Measurements from ENCODE around the gene AK1. TPM values are rescaled to one million over a fixed set of nuclear protein-coding genes. Genes with fewer than 3 reads are reported as not detected.

AK1 gene
- total RNA-seq, 1 experiment from 2014 or later: 34.4 TPM

DNA sequence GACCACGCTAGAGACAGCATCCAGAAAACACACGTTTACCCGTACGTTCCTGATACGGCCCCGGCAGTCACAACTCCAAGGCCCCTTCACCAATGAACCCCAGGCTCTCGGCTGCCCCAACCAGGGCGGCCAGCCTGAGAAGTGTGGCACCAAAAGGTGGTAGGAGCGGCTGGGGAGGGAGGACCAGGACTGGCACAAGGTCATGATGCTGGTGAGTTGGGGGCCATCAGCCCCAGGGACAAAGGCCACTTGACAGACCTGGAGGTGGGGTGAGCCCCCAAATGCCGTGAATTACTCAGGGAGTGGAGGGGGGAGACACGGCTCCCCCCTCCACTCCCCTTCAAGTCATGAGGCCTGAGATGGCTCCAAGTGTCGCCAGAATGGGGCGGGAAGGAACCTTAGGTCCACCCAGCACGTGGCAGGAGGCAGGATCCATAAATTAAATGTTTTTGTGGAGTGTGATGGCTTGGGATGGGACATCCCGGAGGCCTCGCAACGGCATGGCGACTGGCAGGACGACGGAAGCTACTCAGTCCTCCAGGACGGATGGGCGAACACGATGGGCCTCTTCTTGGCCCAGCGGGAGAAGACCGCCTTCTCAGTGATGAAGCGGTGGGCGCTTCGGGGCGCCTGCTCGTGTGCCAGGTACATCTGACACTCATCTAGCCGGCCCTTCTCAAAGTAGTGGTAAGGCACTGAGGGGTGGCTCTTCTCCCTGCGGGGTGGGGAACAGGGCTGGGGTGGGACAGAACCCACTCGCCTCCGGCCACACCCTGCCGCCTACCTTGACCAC, 30.6 kb upstream of the AK1 start (continued):
- TF ChIP-seq ZNF138 (CRISPR knock-in tag; conservative IDR thresholded peaks at IDR 0.05) (no peak), IRF2 (CRISPR knock-in tag; IDR thresholded peaks at IDR 0.05; ENCODE audit: borderline replicate concordance, low read depth) (no peak)
- TF ChIP-seq, protein P1, sequence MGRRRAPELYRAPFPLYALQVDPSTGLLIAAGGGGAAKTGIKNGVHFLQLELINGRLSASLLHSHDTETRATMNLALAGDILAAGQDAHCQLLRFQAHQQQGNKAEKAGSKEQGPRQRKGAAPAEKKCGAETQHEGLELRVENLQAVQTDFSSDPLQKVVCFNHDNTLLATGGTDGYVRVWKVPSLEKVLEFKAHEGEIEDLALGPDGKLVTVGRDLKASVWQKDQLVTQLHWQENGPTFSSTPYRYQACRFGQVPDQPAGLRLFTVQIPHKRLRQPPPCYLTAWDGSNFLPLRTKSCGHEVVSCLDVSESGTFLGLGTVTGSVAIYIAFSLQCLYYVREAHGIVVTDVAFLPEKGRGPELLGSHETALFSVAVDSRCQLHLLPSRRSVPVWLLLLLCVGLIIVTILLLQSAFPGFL (CRISPR knock-in tag; IDR thresholded peaks at IDR 0.05; ENCODE audit: borderline replicate concordance): no peak

DNA sequence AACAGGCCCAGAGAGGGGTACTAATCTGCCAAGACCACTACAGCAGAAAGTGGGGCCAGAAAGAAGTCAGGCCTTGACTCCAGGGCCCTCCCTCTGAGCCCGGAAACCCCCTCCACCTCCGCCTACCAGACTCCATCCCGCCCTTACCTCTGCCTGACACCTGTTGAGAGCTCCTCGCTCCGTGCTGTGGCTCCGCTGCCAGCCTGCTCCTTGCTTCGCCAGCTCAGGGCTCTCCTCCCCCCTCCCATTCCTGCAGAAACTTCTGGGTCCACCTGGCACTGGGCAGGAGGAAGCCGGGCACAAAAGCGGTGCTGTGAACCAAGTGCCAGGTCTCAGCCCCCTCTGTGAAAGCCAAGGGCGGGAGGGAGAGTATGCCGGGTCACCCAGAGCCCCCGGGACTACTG, 28.3 kb upstream of the AK1 start:
- ATAC-seq (no peak), DNase-seq (ENCODE audit: low spot score) (no peak)
- TF ChIP-seq, protein P2, sequence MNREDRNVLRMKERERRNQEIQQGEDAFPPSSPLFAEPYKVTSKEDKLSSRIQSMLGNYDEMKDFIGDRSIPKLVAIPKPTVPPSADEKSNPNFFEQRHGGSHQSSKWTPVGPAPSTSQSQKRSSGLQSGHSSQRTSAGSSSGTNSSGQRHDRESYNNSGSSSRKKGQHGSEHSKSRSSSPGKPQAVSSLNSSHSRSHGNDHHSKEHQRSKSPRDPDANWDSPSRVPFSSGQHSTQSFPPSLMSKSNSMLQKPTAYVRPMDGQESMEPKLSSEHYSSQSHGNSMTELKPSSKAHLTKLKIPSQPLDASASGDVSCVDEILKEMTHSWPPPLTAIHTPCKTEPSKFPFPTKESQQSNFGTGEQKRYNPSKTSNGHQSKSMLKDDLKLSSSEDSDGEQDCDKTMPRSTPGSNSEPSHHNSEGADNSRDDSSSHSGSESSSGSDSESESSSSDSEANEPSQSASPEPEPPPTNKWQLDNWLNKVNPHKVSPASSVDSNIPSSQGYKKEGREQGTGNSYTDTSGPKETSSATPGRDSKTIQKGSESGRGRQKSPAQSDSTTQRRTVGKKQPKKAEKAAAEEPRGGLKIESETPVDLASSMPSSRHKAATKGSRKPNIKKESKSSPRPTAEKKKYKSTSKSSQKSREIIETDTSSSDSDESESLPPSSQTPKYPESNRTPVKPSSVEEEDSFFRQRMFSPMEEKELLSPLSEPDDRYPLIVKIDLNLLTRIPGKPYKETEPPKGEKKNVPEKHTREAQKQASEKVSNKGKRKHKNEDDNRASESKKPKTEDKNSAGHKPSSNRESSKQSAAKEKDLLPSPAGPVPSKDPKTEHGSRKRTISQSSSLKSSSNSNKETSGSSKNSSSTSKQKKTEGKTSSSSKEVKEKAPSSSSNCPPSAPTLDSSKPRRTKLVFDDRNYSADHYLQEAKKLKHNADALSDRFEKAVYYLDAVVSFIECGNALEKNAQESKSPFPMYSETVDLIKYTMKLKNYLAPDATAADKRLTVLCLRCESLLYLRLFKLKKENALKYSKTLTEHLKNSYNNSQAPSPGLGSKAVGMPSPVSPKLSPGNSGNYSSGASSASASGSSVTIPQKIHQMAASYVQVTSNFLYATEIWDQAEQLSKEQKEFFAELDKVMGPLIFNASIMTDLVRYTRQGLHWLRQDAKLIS (CRISPR knock-in tag; IDR thresholded peaks at IDR 0.05; ENCODE audit: borderline replicate concordance): no peak
- TF ChIP-seq, protein P3, sequence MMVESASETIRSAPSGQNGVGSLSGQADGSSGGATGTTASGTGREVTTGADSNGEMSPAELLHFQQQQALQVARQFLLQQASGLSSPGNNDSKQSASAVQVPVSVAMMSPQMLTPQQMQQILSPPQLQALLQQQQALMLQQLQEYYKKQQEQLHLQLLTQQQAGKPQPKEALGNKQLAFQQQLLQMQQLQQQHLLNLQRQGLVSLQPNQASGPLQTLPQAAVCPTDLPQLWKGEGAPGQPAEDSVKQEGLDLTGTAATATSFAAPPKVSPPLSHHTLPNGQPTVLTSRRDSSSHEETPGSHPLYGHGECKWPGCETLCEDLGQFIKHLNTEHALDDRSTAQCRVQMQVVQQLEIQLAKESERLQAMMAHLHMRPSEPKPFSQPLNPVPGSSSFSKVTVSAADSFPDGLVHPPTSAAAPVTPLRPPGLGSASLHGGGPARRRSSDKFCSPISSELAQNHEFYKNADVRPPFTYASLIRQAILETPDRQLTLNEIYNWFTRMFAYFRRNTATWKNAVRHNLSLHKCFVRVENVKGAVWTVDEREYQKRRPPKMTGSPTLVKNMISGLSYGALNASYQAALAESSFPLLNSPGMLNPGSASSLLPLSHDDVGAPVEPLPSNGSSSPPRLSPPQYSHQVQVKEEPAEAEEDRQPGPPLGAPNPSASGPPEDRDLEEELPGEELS (CRISPR knock-in tag; IDR thresholded peaks at IDR 0.05): no peak
- TF ChIP-seq NR1H2 (CRISPR knock-in tag; IDR thresholded peaks at IDR 0.05): no peak
- TF ChIP-seq, protein P4, sequence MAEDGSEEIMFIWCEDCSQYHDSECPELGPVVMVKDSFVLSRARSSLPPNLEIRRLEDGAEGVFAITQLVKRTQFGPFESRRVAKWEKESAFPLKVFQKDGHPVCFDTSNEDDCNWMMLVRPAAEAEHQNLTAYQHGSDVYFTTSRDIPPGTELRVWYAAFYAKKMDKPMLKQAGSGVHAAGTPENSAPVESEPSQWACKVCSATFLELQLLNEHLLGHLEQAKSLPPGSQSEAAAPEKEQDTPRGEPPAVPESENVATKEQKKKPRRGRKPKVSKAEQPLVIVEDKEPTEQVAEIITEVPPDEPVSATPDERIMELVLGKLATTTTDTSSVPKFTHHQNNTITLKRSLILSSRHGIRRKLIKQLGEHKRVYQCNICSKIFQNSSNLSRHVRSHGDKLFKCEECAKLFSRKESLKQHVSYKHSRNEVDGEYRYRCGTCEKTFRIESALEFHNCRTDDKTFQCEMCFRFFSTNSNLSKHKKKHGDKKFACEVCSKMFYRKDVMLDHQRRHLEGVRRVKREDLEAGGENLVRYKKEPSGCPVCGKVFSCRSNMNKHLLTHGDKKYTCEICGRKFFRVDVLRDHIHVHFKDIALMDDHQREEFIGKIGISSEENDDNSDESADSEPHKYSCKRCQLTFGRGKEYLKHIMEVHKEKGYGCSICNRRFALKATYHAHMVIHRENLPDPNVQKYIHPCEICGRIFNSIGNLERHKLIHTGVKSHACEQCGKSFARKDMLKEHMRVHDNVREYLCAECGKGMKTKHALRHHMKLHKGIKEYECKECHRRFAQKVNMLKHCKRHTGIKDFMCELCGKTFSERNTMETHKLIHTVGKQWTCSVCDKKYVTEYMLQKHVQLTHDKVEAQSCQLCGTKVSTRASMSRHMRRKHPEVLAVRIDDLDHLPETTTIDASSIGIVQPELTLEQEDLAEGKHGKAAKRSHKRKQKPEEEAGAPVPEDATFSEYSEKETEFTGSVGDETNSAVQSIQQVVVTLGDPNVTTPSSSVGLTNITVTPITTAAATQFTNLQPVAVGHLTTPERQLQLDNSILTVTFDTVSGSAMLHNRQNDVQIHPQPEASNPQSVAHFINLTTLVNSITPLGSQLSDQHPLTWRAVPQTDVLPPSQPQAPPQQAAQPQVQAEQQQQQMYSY (CRISPR knock-in tag; IDR thresholded peaks at IDR 0.05): no peak
- TF ChIP-seq, protein P5, sequence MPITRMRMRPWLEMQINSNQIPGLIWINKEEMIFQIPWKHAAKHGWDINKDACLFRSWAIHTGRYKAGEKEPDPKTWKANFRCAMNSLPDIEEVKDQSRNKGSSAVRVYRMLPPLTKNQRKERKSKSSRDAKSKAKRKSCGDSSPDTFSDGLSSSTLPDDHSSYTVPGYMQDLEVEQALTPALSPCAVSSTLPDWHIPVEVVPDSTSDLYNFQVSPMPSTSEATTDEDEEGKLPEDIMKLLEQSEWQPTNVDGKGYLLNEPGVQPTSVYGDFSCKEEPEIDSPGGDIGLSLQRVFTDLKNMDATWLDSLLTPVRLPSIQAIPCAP (CRISPR knock-in tag; IDR thresholded peaks at IDR 0.05): no peak
- TF ChIP-seq, protein P6, sequence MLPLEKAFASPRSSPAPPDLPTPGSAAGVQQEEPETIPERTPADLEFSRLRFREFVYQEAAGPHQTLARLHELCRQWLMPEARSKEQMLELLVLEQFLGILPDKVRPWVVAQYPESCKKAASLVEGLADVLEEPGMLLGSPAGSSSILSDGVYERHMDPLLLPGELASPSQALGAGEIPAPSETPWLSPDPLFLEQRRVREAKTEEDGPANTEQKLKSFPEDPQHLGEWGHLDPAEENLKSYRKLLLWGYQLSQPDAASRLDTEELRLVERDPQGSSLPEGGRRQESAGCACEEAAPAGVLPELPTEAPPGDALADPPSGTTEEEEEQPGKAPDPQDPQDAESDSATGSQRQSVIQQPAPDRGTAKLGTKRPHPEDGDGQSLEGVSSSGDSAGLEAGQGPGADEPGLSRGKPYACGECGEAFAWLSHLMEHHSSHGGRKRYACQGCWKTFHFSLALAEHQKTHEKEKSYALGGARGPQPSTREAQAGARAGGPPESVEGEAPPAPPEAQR (CRISPR knock-in tag; IDR thresholded peaks at IDR 0.05): no peak
- TF ChIP-seq ZNF317 (CRISPR knock-in tag; IDR thresholded peaks at IDR 0.05; ENCODE audit: borderline replicate concordance, low read depth): no peak
- no peak for TF ChIP-seq ZNF138 (CRISPR knock-in tag; conservative IDR thresholded peaks at IDR 0.05)
- no peak for TF ChIP-seq NFATC4 (CRISPR knock-in tag; IDR thresholded peaks at IDR 0.05)
- no peak for TF ChIP-seq SP1 (CRISPR knock-in tag; conservative IDR thresholded peaks at IDR 0.05)
- TF ChIP-seq, protein P7, sequence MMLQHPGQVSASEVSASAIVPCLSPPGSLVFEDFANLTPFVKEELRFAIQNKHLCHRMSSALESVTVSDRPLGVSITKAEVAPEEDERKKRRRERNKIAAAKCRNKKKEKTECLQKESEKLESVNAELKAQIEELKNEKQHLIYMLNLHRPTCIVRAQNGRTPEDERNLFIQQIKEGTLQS (CRISPR knock-in tag; conservative IDR thresholded peaks at IDR 0.05): no peak
- no peak for TF ChIP-seq FOXK1 (CRISPR knock-in tag; IDR thresholded peaks at IDR 0.05)
- no peak for TF ChIP-seq NR2C2 (CRISPR knock-in tag; IDR thresholded peaks at IDR 0.05)
- TF ChIP-seq ZBTB21 (CRISPR knock-in tag; IDR thresholded peaks at IDR 0.05; ENCODE audit: borderline replicate concordance): no peak
- no peak for TF ChIP-seq ZNF219 (CRISPR knock-in tag; IDR thresholded peaks at IDR 0.05; ENCODE audit: borderline replicate concordance)
- TF ChIP-seq SMAD4 (CRISPR knock-in tag; IDR thresholded peaks at IDR 0.05): no peak
- TF ChIP-seq NR3C1 (CRISPR knock-in tag; conservative IDR thresholded peaks at IDR 0.05; ENCODE audit: low read depth): no peak
- no peak for TF ChIP-seq PRRX2 (CRISPR knock-in tag; IDR thresholded peaks at IDR 0.05)
- TF ChIP-seq OVOL2 (CRISPR knock-in tag; IDR thresholded peaks at IDR 0.05; ENCODE audit: borderline replicate concordance): no peak
- no peak for TF ChIP-seq GRHL2 (CRISPR knock-in tag; IDR thresholded peaks at IDR 0.05; ENCODE audit: insufficient replicate concordance, severe bottlenecking)
- Mint-ChIP-seq H3K4me3 (no peak overlapping the region), H3K4me1 (peaks cover 30% of the 10 kb centered on the region), H3K27me3 (ENCODE audit: low read depth) (no peaks in the 10 kb centered on the region), H3K27ac (no peak overlapping the region), H3K36me3 (no peaks in the 10 kb centered on the region), H3K9me3 (no peaks in the 10 kb centered on the region)
- CTCF ChIA-PET: interaction anchor here (1.0 to 1.5 kb wide), 4 partner anchors 11 to 171 kb away, joined by 4 to 7 read pairs (median 4); partner anchors contain the start of genes ST6GALNAC4 and TOR2A
- POLR2A ChIA-PET: no interaction called here
